GM23338 (cell line): Measurements from ENCODE around the gene GLI3. TPM values are rescaled to one million over a fixed set of nuclear protein-coding genes. Genes with fewer than 3 reads are reported as not detected.

Source experiments
- ATAC-seq: fragments of 200-7000 bp; cut with Tn5 transposase; 3 replicates; pipeline ENCODE4 v1.9.1; 2020
- DNase-seq: peaks from one replicate; pipeline ENCODE4 v3.0.0-alpha.2; 2015; ENCODE audit warnings: low spot score
- H2AFZ ChIP-seq: fragments of 200-600 bp; sonication (generic); 2 replicates; pipeline ENCODE4 v1.8.0; 2016; ENCODE audit warnings: antibody characterized with exemption, mild to moderate bottlenecking, moderate library complexity
- H3F3A ChIP-seq: fragments of 200-600 bp; sonication (generic); replicated peaks from 2 replicates; pipeline ENCODE4 v1.8.0; 2017; ENCODE audit warnings: antibody characterized with exemption, mixed run types, low read depth
- H3K27ac ChIP-seq: fragments of 200-600 bp; sonication (generic); 2 replicates; pipeline ENCODE4 v1.6.1; 2016; ENCODE audit warnings: low read depth
- H3K27me3 ChIP-seq: fragments of 200-600 bp; sonication (generic); 2 replicates; pipeline ENCODE4 v1.8.0; 2016; ENCODE audit warnings: mild to moderate bottlenecking, mixed run types, moderate library complexity; ENCODE audit not compliant: insufficient read depth
- H3K36me3 ChIP-seq: fragments of 200-600 bp; sonication (generic); 2 replicates; pipeline ENCODE4 v1.8.0; 2016; ENCODE audit warnings: mild to moderate bottlenecking; ENCODE audit not compliant: insufficient read depth
- H3K4me1 ChIP-seq: fragments of 200-600 bp; sonication (generic); 2 replicates; pipeline ENCODE4 v1.8.0; 2016; ENCODE audit warnings: mild to moderate bottlenecking, moderate library complexity; ENCODE audit not compliant: insufficient read depth
- H3K4me2 ChIP-seq: fragments of 200-600 bp; sonication (generic); 2 replicates; pipeline ENCODE4 v1.7.1; 2017; ENCODE audit warnings: mixed run types
- H3K4me3 ChIP-seq: fragments of 200-600 bp; sonication (generic); 2 replicates; pipeline ENCODE4 v1.6.1; 2016; ENCODE audit warnings: mixed run types
- H3K79me2 ChIP-seq: fragments of 200-600 bp; sonication (generic); replicated peaks from 2 replicates; pipeline ENCODE4 v1.8.0; 2017; ENCODE audit warnings: mild to moderate bottlenecking; ENCODE audit not compliant: insufficient read depth
- H3K9me2 ChIP-seq: fragments of 200-600 bp; sonication (generic); 2 replicates; pipeline ENCODE4 v1.8.0; 2017; ENCODE audit not compliant: insufficient read depth
- H4K20me1 ChIP-seq: fragments of 200-600 bp; sonication (generic); replicated peaks from 2 replicates; pipeline ENCODE4 v1.8.0; 2017; ENCODE audit warnings: mild to moderate bottlenecking; ENCODE audit not compliant: insufficient read depth
- H3K27ac Mint-ChIP-seq: 2 replicates; pipeline ENCODE4 v1.8.0; 2020; ENCODE audit warnings: inconsistent platforms, mild to moderate bottlenecking, moderate library complexity, mixed read lengths
- H3K27me3 Mint-ChIP-seq: 3 replicates; pipeline ENCODE4 v1.8.0; 2022; ENCODE audit warnings: low read depth, mild to moderate bottlenecking, moderate library complexity, mixed read lengths, inconsistent platforms; ENCODE audit not compliant: insufficient read depth, poor library complexity
- H3K36me3 Mint-ChIP-seq: 3 replicates; pipeline ENCODE4 v1.8.0; 2021; ENCODE audit warnings: low read depth, mild to moderate bottlenecking, inconsistent platforms, moderate library complexity, mixed read lengths
- H3K4me1 Mint-ChIP-seq: 3 replicates; pipeline ENCODE4 v1.8.0; 2020; ENCODE audit warnings: mild to moderate bottlenecking, inconsistent platforms, mixed read lengths
- H3K4me3 Mint-ChIP-seq: 3 replicates; pipeline ENCODE4 v1.8.0; 2021; ENCODE audit warnings: moderate library complexity, mild to moderate bottlenecking, inconsistent platforms, mixed read lengths
- H3K9me3 Mint-ChIP-seq: 3 replicates; pipeline ENCODE4 v1.8.0; 2020; ENCODE audit warnings: moderate library complexity, mild to moderate bottlenecking, inconsistent platforms, mixed read lengths
- EZH2phosphoT487 ChIP-seq: fragments of 200-600 bp; sonication (generic); IDR thresholded peaks from one replicate; pipeline ENCODE4 v1.8.1; 2018; ENCODE audit warnings: antibody characterized with exemption; ENCODE audit not compliant: unreplicated experiment
- NANOG ChIP-seq: IDR thresholded peaks from 2 replicates; pipeline ENCODE4 v1.6.1; 2016; ENCODE audit warnings: antibody characterized with exemption, borderline replicate concordance
- POLR2AphosphoS5 ChIP-seq: IDR thresholded peaks from 2 replicates; pipeline ENCODE4 v1.6.1; 2016; ENCODE audit warnings: antibody characterized with exemption, low read depth
- REST ChIP-seq: IDR thresholded peaks from one replicate; pipeline ENCODE4 v1.6.1; 2018; ENCODE audit warnings: antibody characterized with exemption; ENCODE audit not compliant: unreplicated experiment
- STAT1 ChIP-seq: IDR thresholded peaks from one replicate; pipeline ENCODE4 v1.6.1; 2016; ENCODE audit warnings: antibody characterized with exemption; ENCODE audit not compliant: unreplicated experiment
- ZNF331 ChIP-seq: fragments of 250-450 bp; sonication (Bioruptor Pico); IDR thresholded peaks from 2 replicates; pipeline ENCODE4 v1.5.0; 2020; ENCODE audit warnings: low read depth, mild to moderate bottlenecking, moderate library complexity
- ZNF462 ChIP-seq: fragments of 250-450 bp; sonication (Bioruptor Pico); IDR thresholded peaks from 2 replicates; pipeline ENCODE4 v1.5.0; 2020; ENCODE audit warnings: mild to moderate bottlenecking, moderate library complexity
- polyA plus RNA-seq: library from polyadenylated mRNA; unstranded; fragments of >200 nt; fragmentation: Nextera tagmentation; extraction: Ambion mirVana; gene quantifications from 2 replicates; pipeline ENCODE4 v1.2.1, GENCODE V29; 2016
- total RNA-seq: library from RNA; depleted of rRNA; stranded (reverse); fragments of >200 nt; shearing (Covaris generic); gene quantifications from 2 replicates; pipeline ENCODE4 v1.2.3, GENCODE V29; 2014
- TF ChIP-seq, protein P1 (sequence below): IDR thresholded peaks from 2 replicates; pipeline ENCODE4 v1.6.1; 2016; ENCODE audit warnings: antibody characterized with exemption

The GLI3 gene
- total and polyA plus RNA-seq, 2 experiments from 2014 or later = 16.1 to 17.9 TPM

- H3K9me2 ChIP-seq = no peaks in the 10 kb centered on the region
- peak overlapping the region; percentile 19; the same call in 1 of the 2 replicates for H3K4me2 ChIP-seq
- no peaks in the 10 kb centered on the region for H3K36me3 Mint-ChIP-seq
- no peaks in the 10 kb centered on the region for H3K79me2 ChIP-seq
- H3K4me3 Mint-ChIP-seq = no peak overlapping the region
- H3K27me3 Mint-ChIP-seq = no peaks in the 10 kb centered on the region
- H3K27ac ChIP-seq = no peak overlapping the region
- no peaks in the 10 kb centered on the region for H3K36me3 ChIP-seq
- no peaks in the 10 kb centered on the region for H3F3A ChIP-seq
- TF ChIP-seq, protein P1, sequence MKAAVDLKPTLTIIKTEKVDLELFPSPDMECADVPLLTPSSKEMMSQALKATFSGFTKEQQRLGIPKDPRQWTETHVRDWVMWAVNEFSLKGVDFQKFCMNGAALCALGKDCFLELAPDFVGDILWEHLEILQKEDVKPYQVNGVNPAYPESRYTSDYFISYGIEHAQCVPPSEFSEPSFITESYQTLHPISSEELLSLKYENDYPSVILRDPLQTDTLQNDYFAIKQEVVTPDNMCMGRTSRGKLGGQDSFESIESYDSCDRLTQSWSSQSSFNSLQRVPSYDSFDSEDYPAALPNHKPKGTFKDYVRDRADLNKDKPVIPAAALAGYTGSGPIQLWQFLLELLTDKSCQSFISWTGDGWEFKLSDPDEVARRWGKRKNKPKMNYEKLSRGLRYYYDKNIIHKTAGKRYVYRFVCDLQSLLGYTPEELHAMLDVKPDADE = no peak
- no peak for TF ChIP-seq POLR2AphosphoS5
- no peak for TF ChIP-seq EZH2phosphoT487
- no peak for TF ChIP-seq ZNF331 (CRISPR knock-in tag)
- no peak for TF ChIP-seq STAT1
- TF ChIP-seq NANOG = no peak
- H3K4me1 Mint-ChIP-seq = peaks cover 51% of the 10 kb centered on the region
- H3K4me3 ChIP-seq = no peak overlapping the region
- no peak for ATAC-seq
- no peaks in the 10 kb centered on the region for H3K9me3 Mint-ChIP-seq
- peaks cover 45% of the 10 kb centered on the region for H3K4me1 ChIP-seq
- DNase-seq = no peak
- H3K27ac Mint-ChIP-seq = no peak overlapping the region
- H3K27me3 ChIP-seq = no peaks in the 10 kb centered on the region
- no peaks in the 10 kb centered on the region; the same call in 1 of the 2 replicates for H4K20me1 ChIP-seq
- H2AFZ ChIP-seq = no peak overlapping the region
These were observed 172.0 kb downstream of the GLI3 start for GRCh38 chr7:42065015-42065414.

GRCh38 chr7:42064534-42064933, 172.5 kb downstream of the GLI3 start:
- Histone ChIP-seq H3K36me3 (no peaks in the 10 kb centered on the region), H3F3A (no peaks in the 10 kb centered on the region), H3K4me3 (no peak overlapping the region), H3K79me2 (no peaks in the 10 kb centered on the region), H3K4me2 (no peak overlapping the region), H4K20me1 (no peaks in the 10 kb centered on the region; the same call in 1 of the 2 replicates), H3K9me2 (no peaks in the 10 kb centered on the region), H3K4me1 (peaks cover 45% of the 10 kb centered on the region), H2AFZ (no peak overlapping the region), H3K27ac (no peak overlapping the region), H3K27me3 (no peaks in the 10 kb centered on the region)
- Mint-ChIP-seq H3K27ac (no peak overlapping the region), H3K27me3 (no peaks in the 10 kb centered on the region), H3K36me3 (no peaks in the 10 kb centered on the region), H3K4me3 (no peak overlapping the region), H3K9me3 (no peaks in the 10 kb centered on the region), H3K4me1 (peaks cover 48% of the 10 kb centered on the region)
- ATAC-seq (no peak), DNase-seq (no peak)
- no peak for TF ChIP-seq REST
- no peak for TF ChIP-seq POLR2AphosphoS5
- TF ChIP-seq ZNF462 (CRISPR knock-in tag) = no peak
- no peak for TF ChIP-seq EZH2phosphoT487
- TF ChIP-seq STAT1 = no peak
- TF ChIP-seq, protein P1 = no peak
- TF ChIP-seq ZNF331 (CRISPR knock-in tag) = no peak
